Measurements from ENCODE around the gene GUCY2D. TPM values are rescaled to one million over a fixed set of nuclear protein-coding genes. Genes with fewer than 3 reads are reported as not detected.

The GUCY2D gene
- total and polyA plus RNA-seq, 2 experiments from 2014 or later: 0.22 TPM; not detected in 1

DNA sequence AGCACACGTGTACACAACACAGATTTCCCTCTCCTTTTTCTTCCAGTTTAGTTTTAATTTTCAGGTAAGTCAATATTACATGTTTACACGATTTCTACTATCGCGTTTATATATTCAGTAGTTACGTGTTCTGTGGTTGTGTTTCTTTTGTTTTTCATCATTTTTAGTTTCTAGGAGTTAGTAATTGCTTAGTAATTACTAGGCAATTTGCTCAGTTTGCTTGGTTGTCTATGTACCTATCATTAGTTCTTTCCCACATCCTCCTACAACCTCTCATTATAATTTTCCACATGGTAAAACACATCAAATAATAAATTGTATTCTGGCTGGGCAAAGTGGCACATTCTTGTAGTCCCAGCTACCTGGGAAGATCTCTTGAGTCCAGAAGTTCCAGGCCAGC, 24.6 kb upstream of the GUCY2D start:
- Histone ChIP-seq H2AFZ (no peak overlapping the region), H3K36me3 (ENCODE audit: low read depth) (no peaks in the 10 kb centered on the region), H3K9me2 (ENCODE audit: insufficient read depth) (no peaks in the 10 kb centered on the region), H3K4me1 (ENCODE audit: insufficient read depth) (peaks cover 14% of the 10 kb centered on the region), H3F3A (ENCODE audit: insufficient read depth) (peaks cover 13% of the 10 kb centered on the region), H4K20me1 (ENCODE audit: insufficient read depth) (no peaks in the 10 kb centered on the region), H3K9ac (no peak overlapping the region), H3K4me3 (no peak overlapping the region), H3K27me3 (replicated peaks; ENCODE audit: insufficient read depth) (no peaks in the 10 kb centered on the region), H3K27ac (no peak overlapping the region), H3K79me2 (ENCODE audit: insufficient read depth) (no peaks in the 10 kb centered on the region), H3K4me2 (ENCODE audit: unreplicated experiment) (no peak overlapping the region), H3K9me3 (ENCODE audit: low read depth) (no peaks in the 10 kb centered on the region)
- DNase-seq: no peak
- TF ChIP-seq EZH2 (IDR thresholded peaks at IDR 0.05; ENCODE audit: insufficient read depth, poor library complexity, severe bottlenecking) (no peak), EZH2phosphoT487 (IDR thresholded peaks at IDR 0.05; ENCODE audit: insufficient read depth, low read depth) (no peak)
- in situ Hi-C loops (cut with MboI): no loop called here
- 65 to 70% methylated on average over 5 of the region's 5 CpGs for whole genome bisulfite sequencing, 2 experiments (ENCODE audit: low coverage in 1 of 2, low lambda C conversion rate in 2 of 2, missing lambda C conversion rate in 2 of 2)

DNA sequence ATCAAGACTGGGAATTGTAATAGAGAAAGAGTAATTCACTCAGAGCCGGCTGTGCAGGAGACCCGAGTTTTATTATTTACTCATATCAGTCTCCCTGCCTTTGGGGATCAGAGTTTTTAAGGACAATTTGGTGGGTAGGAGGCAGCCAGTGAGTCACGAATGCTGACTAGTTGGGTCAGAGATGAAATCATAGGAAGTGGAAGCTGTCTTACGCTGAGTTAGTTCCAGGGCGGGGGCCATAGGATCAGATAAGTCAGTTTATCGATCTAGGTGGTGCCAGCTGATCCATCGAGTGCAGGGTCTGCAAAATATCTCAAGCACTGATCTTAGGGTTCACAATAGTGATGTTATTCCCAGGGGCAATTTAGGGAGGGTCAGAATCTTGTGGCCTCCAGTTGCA, 20.2 kb upstream of the GUCY2D start:
- H3K4me1 ChIP-seq (ENCODE audit: insufficient read depth): peaks cover 23% of the 10 kb centered on the region
- H3K36me3 ChIP-seq (ENCODE audit: low read depth): no peaks in the 10 kb centered on the region
- in situ Hi-C loops (cut with MboI): no loop called here
- no peaks in the 10 kb centered on the region for H3K9me2 ChIP-seq (ENCODE audit: insufficient read depth)
- peak; percentile 92 for DNase-seq
- H3K4me2 ChIP-seq (ENCODE audit: unreplicated experiment): peak overlapping the region; percentile 67
- WGBS, 2 experiments (ENCODE audit: low coverage in 1 of 2, low lambda C conversion rate in 2 of 2, missing lambda C conversion rate in 2 of 2): 3 to 4% methylated on average over 7 of the region's 7 CpGs
- H3K9me3 ChIP-seq (ENCODE audit: low read depth): no peaks in the 10 kb centered on the region
- peak overlapping the region; percentile 70 for H2AFZ ChIP-seq
- peak overlapping the region; percentile 49 for H3K4me3 ChIP-seq
- peaks cover 21% of the 10 kb centered on the region for H3F3A ChIP-seq (ENCODE audit: insufficient read depth)
- peak overlapping the region; percentile 49 for H3K9ac ChIP-seq
- no peaks in the 10 kb centered on the region for H3K79me2 ChIP-seq (ENCODE audit: insufficient read depth)
- H3K27ac ChIP-seq: peak overlapping the region; percentile 73
- TF ChIP-seq EZH2 (IDR thresholded peaks at IDR 0.05; ENCODE audit: insufficient read depth, poor library complexity, severe bottlenecking) (no peak), EZH2phosphoT487 (IDR thresholded peaks at IDR 0.05; ENCODE audit: insufficient read depth, low read depth) (no peak)
- H3K27me3 ChIP-seq (replicated peaks; ENCODE audit: insufficient read depth): no peaks in the 10 kb centered on the region
- no peaks in the 10 kb centered on the region for H4K20me1 ChIP-seq (ENCODE audit: insufficient read depth)

DNA sequence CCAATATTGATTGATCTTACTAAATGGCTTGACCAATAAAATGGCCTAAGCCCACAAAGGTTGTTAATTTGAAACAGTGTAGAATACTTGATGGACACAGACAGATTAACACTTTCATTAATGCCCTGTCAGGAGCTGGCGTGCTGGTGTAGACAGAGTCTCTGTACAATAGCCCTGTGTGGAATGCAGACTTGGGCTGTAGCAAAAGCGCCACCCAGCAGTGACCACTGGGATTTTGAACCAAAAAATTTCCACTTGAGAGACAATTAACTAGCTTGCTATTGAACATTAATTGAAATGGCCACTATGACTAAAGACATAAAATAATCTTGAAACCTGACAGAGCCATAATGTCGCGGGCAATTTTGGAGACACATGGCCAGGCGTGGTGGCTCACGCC, 19.7 kb upstream of the GUCY2D start:
- peak overlapping the region; percentile 49 for H3K4me3 ChIP-seq
- in situ Hi-C loops (cut with MboI): no loop called here
- H3K9me2 ChIP-seq (ENCODE audit: insufficient read depth): no peaks in the 10 kb centered on the region
- H3F3A ChIP-seq (ENCODE audit: insufficient read depth): peaks cover 25% of the 10 kb centered on the region
- peak overlapping the region; percentile 70 for H2AFZ ChIP-seq
- H3K4me2 ChIP-seq (ENCODE audit: unreplicated experiment): peak overlapping the region; percentile 67
- 76 to 78% methylated on average over 6 of the region's 6 CpGs for WGBS, 2 experiments (ENCODE audit: low coverage in 1 of 2, low lambda C conversion rate in 2 of 2, missing lambda C conversion rate in 2 of 2)
- peak; percentile 58 for DNase-seq
- no peaks in the 10 kb centered on the region for H3K9me3 ChIP-seq (ENCODE audit: low read depth)
- no peaks in the 10 kb centered on the region for H3K79me2 ChIP-seq (ENCODE audit: insufficient read depth)
- TF ChIP-seq EZH2 (IDR thresholded peaks at IDR 0.05; ENCODE audit: insufficient read depth, poor library complexity, severe bottlenecking) (no peak), EZH2phosphoT487 (IDR thresholded peaks at IDR 0.05; ENCODE audit: insufficient read depth, low read depth) (no peak)
- H3K27ac ChIP-seq: peak overlapping the region; percentile 73
- H3K4me1 ChIP-seq (ENCODE audit: insufficient read depth): peaks cover 28% of the 10 kb centered on the region
- H3K27me3 ChIP-seq (replicated peaks; ENCODE audit: insufficient read depth): no peaks in the 10 kb centered on the region
- peak overlapping the region; percentile 49 for H3K9ac ChIP-seq
- no peaks in the 10 kb centered on the region for H3K36me3 ChIP-seq (ENCODE audit: low read depth)
- no peaks in the 10 kb centered on the region for H4K20me1 ChIP-seq (ENCODE audit: insufficient read depth)

DNA sequence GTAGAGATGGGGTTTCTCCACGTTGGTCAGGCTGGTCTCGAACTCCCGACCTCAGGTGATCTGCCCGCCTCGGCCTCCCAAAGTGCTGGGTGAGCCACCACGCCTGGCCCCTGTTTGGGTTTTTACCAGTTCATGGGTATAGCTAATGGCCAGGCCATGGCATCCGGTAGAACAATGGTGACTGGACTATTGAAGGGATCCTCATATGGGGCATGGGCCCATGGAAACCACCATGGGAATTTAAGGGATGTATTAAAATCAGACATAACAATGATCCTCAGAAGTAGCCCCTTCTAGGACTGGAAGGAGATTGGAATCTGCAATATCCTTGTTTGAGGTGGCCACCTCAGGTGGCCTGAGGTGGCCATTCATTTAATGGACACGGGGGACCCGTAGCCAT, 17.5 kb upstream of the GUCY2D start:
- no peaks in the 10 kb centered on the region for H3K9me3 ChIP-seq (ENCODE audit: low read depth)
- WGBS, 2 experiments (ENCODE audit: low coverage in 1 of 2, low lambda C conversion rate in 2 of 2, missing lambda C conversion rate in 2 of 2): 87% methylated on average over 9 of the region's 9 CpGs
- no peak overlapping the region for H3K4me2 ChIP-seq (ENCODE audit: unreplicated experiment)
- TF ChIP-seq EZH2 (IDR thresholded peaks at IDR 0.05; ENCODE audit: insufficient read depth, poor library complexity, severe bottlenecking) (no peak), EZH2phosphoT487 (IDR thresholded peaks at IDR 0.05; ENCODE audit: insufficient read depth, low read depth) (no peak)
- no peak for DNase-seq
- no peak overlapping the region for H3K27ac ChIP-seq
- H3K27me3 ChIP-seq (replicated peaks; ENCODE audit: insufficient read depth): no peaks in the 10 kb centered on the region
- no peaks in the 10 kb centered on the region for H4K20me1 ChIP-seq (ENCODE audit: insufficient read depth)
- peaks cover 29% of the 10 kb centered on the region for H3K4me1 ChIP-seq (ENCODE audit: insufficient read depth)
- H3K9me2 ChIP-seq (ENCODE audit: insufficient read depth): no peaks in the 10 kb centered on the region
- no peaks in the 10 kb centered on the region for H3K79me2 ChIP-seq (ENCODE audit: insufficient read depth)
- H3K36me3 ChIP-seq (ENCODE audit: low read depth): no peaks in the 10 kb centered on the region
- no peak overlapping the region for H3K4me3 ChIP-seq
- peaks cover 41% of the 10 kb centered on the region for H3F3A ChIP-seq (ENCODE audit: insufficient read depth)
- H2AFZ ChIP-seq: no peak overlapping the region
- in situ Hi-C loops (cut with MboI): no loop called here
- no peak overlapping the region for H3K9ac ChIP-seq

Data from GM23248 (cell line).